Adipose tissue (tissue), 3 donors: ENCODE measurements around the gene NR1D1. TPM values are rescaled to one million over a fixed set of nuclear protein-coding genes. Genes with fewer than 3 reads are reported as not detected.

Experiments used
- H3K27ac ChIP-seq: one replicate; pipeline ENCODE4 v1.5.1; 2013; ENCODE audit warnings: low read depth, low read length
- WGBS, 3 donors: extraction: QIAGEN DNeasy Blood & Tissue Kit; methylation state at CpG; one replicate each; pipeline ENCODE4 v1.1.7; 2013; 5-methylcytosine and 5-hydroxymethylcytosine counted together
- polyA plus RNA-seq, 3 donors: library from polyadenylated mRNA; stranded (reverse); fragments of 200-250 nt; gene quantifications; one replicate each; pipeline ENCODE4 v1.2.3, GENCODE V29; 2013
- donor health status: healthy with polysubstance abuse.
- donor health status: Bipolar disorder and iron deficiency.
- donor health status: healthy.

Gene NR1D1
- polyA plus RNA-seq, 3 donors: 7.3 to 20.7 (median 15.0) TPM

DNA sequence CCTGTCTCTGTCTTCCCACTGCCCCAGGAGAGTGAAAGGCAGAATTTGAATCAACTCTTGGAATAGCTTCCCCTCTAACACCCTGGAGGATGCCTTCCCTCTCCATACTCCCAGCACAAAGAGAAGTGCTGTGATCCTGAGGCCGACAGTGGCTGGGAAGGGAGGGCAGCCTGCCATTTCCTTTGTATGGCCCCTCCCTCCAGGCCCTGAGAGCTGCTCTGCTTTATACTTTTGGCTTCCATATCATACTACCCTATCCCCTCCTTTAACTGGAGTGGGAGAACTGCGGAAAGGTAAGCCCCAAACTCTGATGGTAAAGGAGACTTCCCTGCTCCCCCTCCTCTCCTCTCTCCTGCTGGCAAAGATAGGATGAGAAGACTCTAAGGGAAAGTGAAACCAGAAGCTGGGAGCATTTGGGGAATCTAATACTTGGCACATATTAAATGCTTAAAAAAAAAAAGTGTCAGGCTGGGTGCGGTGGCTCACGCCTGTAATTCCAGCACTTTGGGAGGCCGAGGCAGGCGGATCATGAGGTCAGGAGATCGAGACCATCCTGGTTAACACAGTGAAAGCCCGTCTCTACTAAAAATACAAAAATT lies 42.1 kb downstream of the NR1D1 start:
- peak overlapping the region; percentile 1 for H3K27ac ChIP-seq
- WGBS, 3 donors: 34 to 74% (median 46%) methylated on average over 8 of the region's 8 CpGs

DNA sequence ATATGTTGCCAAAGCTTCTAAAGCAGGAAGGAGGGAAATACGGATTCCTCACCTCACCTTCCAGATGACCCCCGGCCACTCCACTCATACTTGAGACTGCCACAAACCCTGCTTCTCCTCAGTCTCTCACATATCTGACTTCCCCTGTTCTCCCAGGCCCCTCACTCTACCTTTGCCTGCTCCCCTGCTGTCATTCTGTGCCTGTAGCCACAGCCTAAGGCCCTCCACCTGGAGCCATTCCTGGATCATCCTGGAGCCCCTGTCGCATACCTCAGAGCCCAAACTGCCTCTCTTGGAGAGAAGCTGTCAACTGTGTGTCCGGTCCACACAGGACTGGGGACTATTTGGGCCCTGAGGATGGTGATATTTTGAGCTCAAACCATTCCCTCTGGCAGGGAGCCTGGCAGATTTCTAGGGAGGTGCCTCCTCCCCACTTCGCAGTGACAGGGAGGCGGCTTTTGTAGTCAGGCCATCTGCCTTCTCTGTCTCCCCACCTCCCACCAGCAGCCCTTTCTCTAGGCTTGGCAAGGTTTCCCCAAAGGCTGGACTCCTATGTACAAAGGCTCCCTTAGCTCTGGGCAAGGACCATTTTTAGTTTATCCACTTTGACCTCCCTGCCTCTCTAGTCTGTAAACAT lies 43.9 kb downstream of the NR1D1 start:
- H3K27ac ChIP-seq: no peak overlapping the region
- WGBS, 3 donors: 72 to 77% (median 73%) methylated on average over 5 to 6 of the region's 6 CpGs

Other genes with a start within 250 kb of the NR1D1 start
- under 1 TPM; 0.29 to 0.62 (median 0.34) TPM for gene IKZF3, start 236.3 kb downstream of the NR1D1 start, polyA plus RNA-seq
- not detected for gene ZPBP2, start 232.4 kb downstream of the NR1D1 start, polyA plus RNA-seq
- 10 to 100 TPM in 2 of 3 donors, 1 to 10 TPM in 1; 3.8 to 24.1 (median 21.4) TPM for gene GSDMB, start 182.0 kb downstream of the NR1D1 start, polyA plus RNA-seq
- 100 to 1,000 TPM in 2 of 3 donors, 10 to 100 TPM in 1; 60.2 to 215 (median 188) TPM for gene ORMDL3, start 173.0 kb downstream of the NR1D1 start, polyA plus RNA-seq
- gene LRRC3C, start 172.9 kb downstream of the NR1D1 start, polyA plus RNA-seq: not detected
- under 1 TPM; 0.14 to 0.91 (median 0.22) TPM for gene GSDMA, start 137.6 kb downstream of the NR1D1 start, polyA plus RNA-seq
- gene PSMD3, start 119.8 kb downstream of the NR1D1 start, polyA plus RNA-seq: 10 to 100 TPM; 42.6 to 81.7 (median 54.8) TPM
- 10 to 100 TPM in 1 of 3 donors, 1 to 10 TPM in 1, under 1 TPM in 1; 0.75 to 91.0 (median 4.4) TPM for gene CSF3, start 85.1 kb downstream of the NR1D1 start, polyA plus RNA-seq
- gene MED24, start 46.2 kb downstream of the NR1D1 start, polyA plus RNA-seq: 10 to 100 TPM; 29.2 to 55.6 (median 41.2) TPM
- gene THRA, start 37.6 kb downstream of the NR1D1 start, polyA plus RNA-seq: 10 to 100 TPM; 22.5 to 64.0 (median 60.6) TPM
- gene MSL1, start 21.4 kb upstream of the NR1D1 start, polyA plus RNA-seq: 10 to 100 TPM; 33.8 to 88.4 (median 62.1) TPM
- 10 to 100 TPM; 28.0 to 62.2 (median 43.2) TPM for gene CASC3, start 39.9 kb upstream of the NR1D1 start, polyA plus RNA-seq
- gene RAPGEFL1, start 76.9 kb upstream of the NR1D1 start, polyA plus RNA-seq: 1 to 10 TPM; 4.0 to 5.8 (median 4.5) TPM
- gene WIPF2, start 118.7 kb upstream of the NR1D1 start, polyA plus RNA-seq: 1 to 10 TPM; 6.3 to 9.0 (median 8.0) TPM
- gene CDC6, start 187.3 kb upstream of the NR1D1 start, polyA plus RNA-seq: 1 to 10 TPM; 1.1 to 3.1 (median 1.4) TPM
- gene RARA, start 208.6 kb upstream of the NR1D1 start, polyA plus RNA-seq: 10 to 100 TPM in 2 of 3 donors, 1 to 10 TPM in 1; 7.8 to 54.3 (median 44.0) TPM